ENCODE measurements around the gene TRIM47. TPM values are rescaled to one million over a fixed set of nuclear protein-coding genes. Genes with fewer than 3 reads are reported as not detected.
"Not testable (repeated sequence)": the region's sequence is repeated elsewhere in the genome, so short reads cannot be mapped to it uniquely, and the experiment has no call there.

Gene TRIM47
- total RNA-seq, 1 experiment from 2014 or later = 73.4 TPM

DNA sequence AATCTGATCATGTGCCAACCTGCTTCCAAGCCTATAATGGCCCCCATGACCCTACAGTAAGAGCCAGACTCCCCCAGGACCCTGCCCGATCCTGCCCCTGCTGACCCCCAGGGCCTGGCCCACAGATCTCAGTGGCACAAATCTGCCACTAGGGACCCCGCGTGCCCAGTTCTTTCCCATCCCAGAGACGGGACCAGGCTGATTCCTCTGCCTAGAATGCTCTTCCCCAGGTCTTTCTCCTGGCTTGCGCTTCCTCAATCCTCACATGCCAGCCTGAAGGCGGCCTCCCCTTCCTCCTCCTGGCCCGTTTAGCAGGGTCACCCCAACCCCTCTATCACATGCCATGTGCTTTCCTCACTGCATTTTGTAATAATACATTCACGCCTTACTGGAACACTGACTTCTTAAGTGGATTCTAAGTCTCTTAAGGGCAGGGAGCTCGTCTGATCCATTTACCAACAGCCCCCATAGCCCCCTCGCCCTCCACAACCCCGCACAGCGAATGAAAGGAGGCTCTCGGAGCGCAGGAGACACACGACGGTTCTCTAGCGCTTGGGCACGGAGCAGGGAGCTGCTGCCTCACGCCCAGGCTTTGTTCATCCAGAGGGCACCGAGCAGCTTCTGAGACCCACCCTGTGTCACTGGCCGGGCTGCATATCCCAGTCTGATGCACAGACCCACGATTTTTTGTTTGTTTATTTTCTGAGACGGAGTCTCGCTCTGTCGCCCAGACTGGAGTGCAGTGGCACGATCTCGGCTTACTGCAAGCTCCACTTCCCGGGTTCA, 17.2 kb upstream of the TRIM47 start:
- in situ Hi-C loops (cut with HindIII; ENCODE audit: low pct_unique_long_range_greater_than_20kb, low sequenced_read_pairs) = no loop called here
- DNase-seq (ENCODE audit: low read depth) = no peak

DNA sequence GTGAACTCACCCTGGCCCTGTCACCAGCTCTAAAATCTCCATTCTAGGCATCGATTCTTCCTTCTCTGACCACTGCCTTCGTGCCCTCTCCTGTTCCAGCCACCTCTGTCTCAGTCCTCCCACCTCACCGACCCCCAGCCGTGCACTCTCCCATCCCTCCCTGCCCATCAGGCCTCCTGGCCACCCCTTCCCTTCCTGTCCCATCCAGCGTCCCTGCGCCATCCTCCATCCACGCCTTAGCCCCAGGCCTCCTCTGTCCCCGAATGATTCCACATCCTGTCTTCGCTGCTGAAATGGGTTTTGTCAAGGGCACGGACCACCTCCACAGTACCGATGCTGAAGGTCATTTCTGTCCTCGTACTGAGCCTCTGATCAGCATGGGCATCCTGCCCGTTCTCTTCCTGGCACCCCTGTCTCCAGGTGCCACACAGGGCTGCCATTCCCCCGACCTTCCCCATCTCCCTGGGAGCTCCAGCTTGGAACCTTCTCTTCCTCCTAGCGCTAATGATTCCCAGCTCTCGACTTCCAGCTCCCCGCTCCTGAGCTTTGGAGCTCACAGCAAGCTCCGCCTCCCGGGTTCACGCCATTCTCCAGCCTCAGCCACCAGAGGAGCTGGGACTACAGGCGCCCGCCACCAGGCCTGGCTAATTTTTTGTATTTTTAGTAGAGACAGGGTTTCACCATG, 15.8 kb upstream of the TRIM47 start:
- in situ Hi-C loops (cut with HindIII; ENCODE audit: low pct_unique_long_range_greater_than_20kb, low sequenced_read_pairs) = no loop called here

DNA sequence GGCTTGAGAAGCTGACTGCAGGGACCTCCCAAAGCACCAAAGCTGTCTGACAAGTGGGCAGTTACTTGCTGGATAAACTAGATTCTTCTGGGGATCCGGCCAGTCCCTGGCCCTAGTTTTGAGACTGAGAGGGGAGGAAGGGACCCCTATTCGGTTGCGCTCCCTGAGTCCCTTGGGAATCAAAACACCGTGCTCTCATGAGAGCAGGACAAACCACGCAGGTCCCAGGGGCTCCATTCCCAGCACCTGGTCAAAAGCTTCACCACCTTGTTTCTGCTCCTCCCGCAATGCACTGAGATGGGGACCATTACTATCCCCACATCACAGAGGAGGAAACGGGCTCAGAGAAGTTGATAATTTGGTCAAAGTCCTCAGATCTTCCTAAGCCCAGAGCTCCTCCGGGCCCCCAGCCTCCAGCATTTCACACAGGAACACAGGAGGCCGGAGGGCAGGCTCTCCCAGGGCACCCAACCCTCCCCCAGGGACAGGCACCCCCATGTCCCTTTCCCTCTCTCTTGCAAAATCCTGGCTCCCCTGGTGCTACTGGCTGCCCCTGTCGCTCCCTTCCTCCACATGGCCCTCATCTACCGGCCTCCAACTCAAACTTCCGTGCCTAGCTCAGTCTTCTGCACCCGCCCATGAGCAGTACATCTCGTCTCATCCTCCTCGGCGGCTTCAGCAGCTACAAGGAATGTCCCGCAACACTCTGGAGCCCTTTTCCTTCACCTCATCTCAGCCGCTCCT, 15.1 kb upstream of the TRIM47 start:
- in situ Hi-C loops (cut with HindIII; ENCODE audit: low pct_unique_long_range_greater_than_20kb, low sequenced_read_pairs) = no loop called here

More for the DNA sequence above, 15.8 kb upstream of the TRIM47 start:
- DNase-seq (ENCODE audit: low read depth) = no peak

GRCh38 chr17:75892556-75893224, 14.3 kb upstream of the TRIM47 start:
- in situ Hi-C loops (cut with HindIII; ENCODE audit: low pct_unique_long_range_greater_than_20kb, low sequenced_read_pairs) = no loop called here
- DNase-seq (ENCODE audit: low read depth) = no peak

More for the DNA sequence above, 15.1 kb upstream of the TRIM47 start:
- no peak for DNase-seq (ENCODE audit: low read depth)

DNA sequence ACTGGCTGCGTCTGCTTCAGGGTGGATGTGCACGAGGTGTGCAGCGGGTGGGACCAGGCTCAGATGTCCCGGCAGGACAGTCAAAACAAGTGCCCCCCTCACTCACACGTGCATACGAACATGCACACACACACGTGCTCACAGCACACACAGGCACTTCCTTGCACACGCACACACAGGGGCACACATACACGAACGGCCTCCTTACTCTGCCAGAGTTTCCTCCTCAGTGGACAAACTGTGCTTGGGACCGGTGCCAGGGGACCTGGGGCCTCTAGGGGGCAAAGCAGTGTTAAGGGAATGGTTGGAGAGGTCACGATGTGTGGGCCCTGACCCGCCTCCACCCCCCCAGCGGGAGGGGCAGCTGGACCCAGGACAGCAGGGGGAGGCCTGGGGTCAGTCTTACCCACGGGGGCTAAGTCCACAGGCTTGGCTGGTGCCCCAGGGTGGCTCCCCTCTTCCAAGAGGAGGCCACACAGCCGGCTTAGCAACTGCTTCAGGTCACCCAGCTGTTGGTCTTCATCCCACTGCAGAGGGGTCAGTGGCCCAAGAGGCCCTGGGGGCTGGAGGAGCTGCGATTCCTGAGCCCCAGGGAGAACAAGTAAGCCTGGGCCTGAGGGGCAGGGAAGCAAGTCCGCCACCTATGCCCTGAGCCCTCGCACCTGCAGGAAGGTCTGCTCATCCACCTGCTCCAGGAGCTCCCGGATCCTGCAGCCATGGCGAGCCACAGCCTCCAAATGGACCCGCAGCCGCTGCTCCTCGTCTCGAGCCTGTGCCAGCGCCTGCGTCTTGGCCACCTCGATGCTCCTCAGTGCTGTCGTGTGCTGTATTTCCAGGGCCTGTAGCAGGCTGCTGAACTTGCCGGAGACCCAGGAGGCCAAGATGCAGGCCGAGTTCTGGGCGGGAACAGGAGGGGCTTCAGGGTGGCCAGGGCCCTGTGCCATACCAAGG, 13.5 kb upstream of the TRIM47 start:
- DNase-seq (ENCODE audit: low read depth) = no peak
- in situ Hi-C loops (cut with HindIII; ENCODE audit: low pct_unique_long_range_greater_than_20kb, low sequenced_read_pairs) = no loop called here

GRCh38 chr17:75891022-75891604, 12.7 kb upstream of the TRIM47 start:
- DNase-seq (ENCODE audit: low read depth) = no peak
- in situ Hi-C loops (cut with HindIII; ENCODE audit: low pct_unique_long_range_greater_than_20kb, low sequenced_read_pairs) = no loop called here

- DNase-seq (ENCODE audit: low read depth) = no peak
- in situ Hi-C loops (cut with HindIII; ENCODE audit: low pct_unique_long_range_greater_than_20kb, low sequenced_read_pairs) = no loop called here
Measured at GRCh38 chr17:75889454-75889853, 11.1 kb upstream of the TRIM47 start.

GRCh38 chr17:75888484-75888883, 10.1 kb upstream of the TRIM47 start:
- no peak for DNase-seq (ENCODE audit: low read depth)
- in situ Hi-C loops (cut with HindIII; ENCODE audit: low pct_unique_long_range_greater_than_20kb, low sequenced_read_pairs) = no loop called here

GRCh38 chr17:75885860-75886259, 7.5 kb upstream of the TRIM47 start:
- in situ Hi-C loops (cut with HindIII; ENCODE audit: low pct_unique_long_range_greater_than_20kb, low sequenced_read_pairs); DNase-seq (ENCODE audit: low read depth): not testable (repeated sequence)

DNA sequence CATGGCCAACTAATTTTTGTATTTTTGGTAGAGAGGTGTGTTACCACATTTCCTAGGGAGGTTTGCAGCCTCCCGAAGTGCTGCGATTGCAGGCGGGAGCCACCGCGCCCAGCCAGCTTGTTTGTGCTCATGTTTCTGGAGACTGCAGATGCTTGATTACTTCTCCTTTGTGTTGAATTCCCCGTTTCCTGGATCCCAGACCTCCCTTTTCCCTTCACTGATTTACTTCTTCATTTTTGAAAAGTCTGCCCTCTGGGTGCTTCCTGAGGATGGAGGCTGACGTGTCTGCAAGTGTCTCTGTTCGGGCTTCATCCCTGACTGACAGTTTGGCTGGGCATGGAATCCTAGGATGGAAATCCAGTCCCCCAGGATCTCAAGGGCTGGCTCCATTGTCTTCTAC, 7.0 kb upstream of the TRIM47 start:
- in situ Hi-C loops (cut with HindIII; ENCODE audit: low pct_unique_long_range_greater_than_20kb, low sequenced_read_pairs) = no loop called here

DNA sequence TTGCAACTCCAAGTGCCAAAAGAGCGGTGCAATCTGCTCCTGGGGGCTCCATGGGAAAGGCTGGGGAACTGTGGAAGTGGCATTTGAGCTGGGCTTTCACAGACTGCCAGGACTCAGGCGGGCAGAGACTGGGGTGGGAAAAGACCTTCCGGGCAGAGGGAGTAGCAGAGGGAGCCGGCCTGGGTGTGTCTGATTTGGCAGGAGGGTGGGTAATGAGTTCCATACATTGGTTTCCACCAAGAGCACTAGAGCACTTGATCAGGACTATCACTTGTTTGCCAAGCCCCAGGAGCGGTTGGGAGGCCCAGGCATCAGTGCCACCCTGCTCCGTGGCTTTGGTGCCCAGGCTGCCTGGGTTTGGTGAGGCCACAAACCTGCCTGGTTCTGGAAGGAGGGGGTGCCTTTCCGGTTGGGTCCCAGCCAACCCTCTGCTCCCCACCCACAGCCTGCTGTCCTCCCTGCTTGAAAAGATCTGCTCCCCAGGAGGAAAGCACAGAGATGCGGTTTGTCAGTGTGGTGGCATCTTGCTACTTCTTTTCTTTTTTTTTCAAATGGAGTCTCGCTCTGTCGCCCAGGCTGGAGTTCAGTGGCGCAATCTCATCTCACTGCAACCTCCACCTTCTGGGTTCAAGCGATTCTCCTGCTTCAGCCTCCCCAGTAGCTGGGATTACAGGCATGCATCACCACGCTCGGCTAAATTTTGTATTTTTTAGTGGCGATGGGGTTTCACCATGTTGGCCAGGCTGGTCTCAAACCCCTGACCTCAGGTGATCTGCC, 3.5 kb upstream of the TRIM47 start:
- no peak for DNase-seq (ENCODE audit: low read depth)
- in situ Hi-C loops (cut with HindIII; ENCODE audit: low pct_unique_long_range_greater_than_20kb, low sequenced_read_pairs) = no loop called here

More for the DNA sequence above, 7.0 kb upstream of the TRIM47 start:
- DNase-seq (ENCODE audit: low read depth) = no peak

DNA sequence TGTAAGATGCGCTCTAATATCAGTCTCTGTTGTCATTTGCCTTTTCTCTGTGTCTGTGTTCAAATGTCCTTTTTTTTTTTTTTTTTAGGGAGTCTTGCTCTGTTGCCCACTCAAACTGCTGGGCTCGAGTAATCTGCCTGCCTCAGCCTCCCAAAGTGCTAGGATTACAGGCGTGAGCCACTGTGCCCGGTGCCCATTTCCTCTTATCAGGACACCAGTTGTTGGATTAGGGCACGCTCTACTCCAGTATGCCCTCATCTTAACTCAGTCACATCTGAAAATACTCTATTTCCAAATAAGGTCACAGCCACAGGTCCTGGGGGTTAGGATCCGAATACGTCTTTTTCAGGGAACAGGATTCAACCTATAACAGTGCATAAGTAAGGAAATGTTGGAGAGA, 1.9 kb upstream of the TRIM47 start:
- DNase-seq (ENCODE audit: low read depth) = no peak
- in situ Hi-C loops (cut with HindIII; ENCODE audit: low pct_unique_long_range_greater_than_20kb, low sequenced_read_pairs) = no loop called here

DNA sequence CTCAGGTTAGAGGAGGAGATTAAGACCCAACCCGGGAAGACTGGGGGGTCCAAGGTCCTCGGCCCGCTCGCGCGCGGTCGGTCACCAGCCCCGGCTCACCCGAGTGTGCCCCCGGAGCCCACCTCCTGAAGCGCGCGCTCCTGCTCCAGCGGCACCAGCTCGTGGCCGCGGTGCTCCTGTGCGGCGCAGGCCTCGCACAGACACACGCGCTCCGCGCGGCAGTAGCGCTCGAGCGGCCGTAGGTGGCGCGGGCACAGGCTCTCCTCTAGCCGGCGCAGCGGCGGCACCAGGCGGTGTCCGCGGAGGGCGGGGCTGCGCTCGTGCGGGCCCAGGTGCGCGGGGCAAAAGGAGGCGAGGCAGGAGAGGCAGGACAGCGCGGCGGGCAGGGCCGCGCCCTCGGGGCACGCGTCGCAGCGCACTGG, 618 bp downstream of the TRIM47 start:
- peak; percentile 82 for DNase-seq (ENCODE audit: low read depth)
- in situ Hi-C loops (cut with HindIII; ENCODE audit: low pct_unique_long_range_greater_than_20kb, low sequenced_read_pairs) = no loop called here

DNA sequence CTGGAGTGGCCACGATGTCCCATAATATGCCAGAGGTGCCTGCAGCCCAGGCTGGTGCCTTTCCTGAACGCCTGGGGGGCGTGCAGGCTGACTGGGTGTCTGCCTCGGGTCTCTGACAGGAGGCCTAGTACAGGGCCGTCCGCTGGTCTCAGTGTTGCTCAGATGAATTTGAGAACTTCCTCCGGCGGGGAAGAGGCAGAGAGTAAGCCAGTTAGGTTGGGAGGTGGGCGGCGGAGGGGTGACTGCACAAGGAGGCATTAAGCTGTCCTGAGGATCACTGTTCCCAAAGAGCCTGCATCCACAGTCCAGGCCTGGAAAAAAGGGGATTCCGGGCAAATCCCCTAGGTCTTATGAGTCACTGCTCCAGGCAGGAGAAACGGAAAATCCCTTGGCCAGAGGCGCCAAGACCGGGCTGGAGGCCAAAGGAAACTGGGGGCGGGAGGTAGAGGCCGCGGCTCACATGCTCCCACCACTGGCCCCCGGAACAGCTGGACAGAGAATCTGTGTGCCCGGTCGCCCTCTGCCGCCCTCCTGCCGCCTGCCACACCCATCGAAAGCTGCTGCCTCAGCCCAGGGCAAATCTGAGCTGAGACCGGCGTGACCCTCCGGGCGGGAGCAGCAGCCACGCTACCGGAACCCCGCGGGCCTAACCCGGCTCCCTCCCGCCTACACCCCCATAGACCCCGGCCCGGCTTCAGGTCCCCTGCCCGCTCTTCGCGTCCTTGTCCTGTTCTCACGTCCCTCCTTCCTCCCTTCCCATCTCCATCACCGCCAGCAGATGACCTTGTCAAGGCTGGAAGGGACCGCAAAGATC, 1.2 kb downstream of the TRIM47 start:
- peak; percentile 98 for DNase-seq (ENCODE audit: low read depth)
- in situ Hi-C loops (cut with HindIII; ENCODE audit: low pct_unique_long_range_greater_than_20kb, low sequenced_read_pairs) = no loop called here

- DNase-seq (ENCODE audit: low read depth) = peak; percentile 89
- in situ Hi-C loops (cut with HindIII; ENCODE audit: low pct_unique_long_range_greater_than_20kb, low sequenced_read_pairs) = no loop called here
Measured at GRCh38 chr17:75876190-75876937, 2.0 kb downstream of the TRIM47 start.

All from Caki2 (cell line).